AG04449 (cell line): ENCODE results near the gene FBXO22.

Experiments
- CTCF ChIA-PET: fragments of 350-600 bp; formaldehyde crosslinking; extraction: SDS; loops from one replicate; lab custom pipeline; 2021; ENCODE audit warnings: antibody characterized with exemption; lab: Yijun Ruan, JAX
- POLR2A ChIA-PET: fragments of 400-600, 350-600 bp; formaldehyde crosslinking; extraction: SDS; loops from one replicate; lab custom pipeline; 2020; ENCODE audit warnings: antibody characterized with exemption, inconsistent platforms; lab: Yijun Ruan, JAX
- DNase-seq: peaks from one replicate; pipeline ENCODE4 v3.0.0-alpha.2; 2010; ENCODE audit warnings: low read depth, low spot score
- H3K4me3 ChIP-seq: 2 replicates; pipeline ENCODE4 v1.5.1; 2011; ENCODE audit warnings: low read depth, mild to moderate bottlenecking, control low read depth, low read length
- CTCF ChIP-seq: IDR thresholded peaks from one replicate; pipeline ENCODE4 v1.5.1; 2011; ENCODE audit warnings: mild to moderate bottlenecking, moderate library complexity, low read length, control low read depth, inconsistent platforms; ENCODE audit not compliant: insufficient read depth; ENCODE audit errors: missing control alignments

Gene FBXO22

GRCh38 chr15:75943713-75944215 lies 40.1 kb downstream of the FBXO22 start:
- POLR2A ChIA-PET, result no interaction called here
- DNase-seq, result no peak
- no peak for TF ChIP-seq CTCF
- H3K4me3 ChIP-seq, result no peak overlapping the region
- CTCF ChIA-PET, result no interaction called here

GRCh38 chr15:75945953-75946352 lies 42.3 kb downstream of the FBXO22 start:
- DNase-seq, result no peak
- ChIA-PET CTCF (no interaction called here), POLR2A (no interaction called here)
- H3K4me3 ChIP-seq, result no peak overlapping the region
- TF ChIP-seq CTCF, result no peak

GRCh38 chr15:75947092-75947491 lies 43.4 kb downstream of the FBXO22 start:
- H3K4me3 ChIP-seq, result no peak overlapping the region
- peak; percentile 61 for DNase-seq
- ChIA-PET POLR2A (no interaction called here), CTCF (no interaction called here)
- TF ChIP-seq CTCF, result no peak

- ChIA-PET CTCF (no interaction called here), POLR2A (no interaction called here)
- H3K4me3 ChIP-seq, result no peak overlapping the region
- DNase-seq, result no peak
- no peak for TF ChIP-seq CTCF
Measured at GRCh38 chr15:75948761-75949296, 45.2 kb downstream of the FBXO22 start.

- POLR2A ChIA-PET, result no interaction called here
- DNase-seq, result no peak
Measured at GRCh38 chr15:75952525-75952924, 48.8 kb downstream of the FBXO22 start.

GRCh38 chr15:75955720-75956119 lies 52.0 kb downstream of the FBXO22 start:
- POLR2A ChIA-PET, result no interaction called here
- TF ChIP-seq CTCF, result no peak
- CTCF ChIA-PET, result no interaction called here
- no peak overlapping the region for H3K4me3 ChIP-seq
- DNase-seq, result no peak

More at GRCh38 chr15:75952525-75952924, 48.8 kb downstream of the FBXO22 start:
- H3K4me3 ChIP-seq, result no peak overlapping the region
- CTCF ChIA-PET, result interaction anchor here (0.7 to 1.5 kb wide), 2 partner anchors 21 to 104 kb away, joined by 3 read pairs; no protein-coding TSS in a partner anchor
- no peak for TF ChIP-seq CTCF
